HG03064 (cell line): ENCODE measurements around the gene TH.

ENCODE experiments used
- ATAC-seq: cut with Tn5 transposase; IDR thresholded peaks from one replicate; pipeline ENCODE4 v1.9.1; 2021; ENCODE audit warnings: low read depth; ENCODE audit not compliant: unreplicated experiment

Gene TH

GRCh38 chr11:2143799-2144543, 27.6 kb downstream of the TH start:
- ATAC-seq = no peak

GRCh38 chr11:2143477-2143798, 28.2 kb downstream of the TH start:
- no peak for ATAC-seq

GRCh38 chr11:2142762-2143202, 28.8 kb downstream of the TH start:
- ATAC-seq = no peak

- no peak for ATAC-seq
These were observed 29.3 kb downstream of the TH start for GRCh38 chr11:2142300-2142759.

GRCh38 chr11:2140411-2141400, 30.9 kb downstream of the TH start:
- no peak for ATAC-seq

- no peak for ATAC-seq
These were observed 31.8 kb downstream of the TH start for GRCh38 chr11:2139621-2140337.

GRCh38 chr11:2139123-2139521, 32.5 kb downstream of the TH start, which contains the start of gene IGF2:
TSS of gene IGF2 (minus strand) at chr11:2139389. CDS start at chr11:2135523, 3,866 bp downstream.
- no peak for ATAC-seq

GRCh38 chr11:2138431-2139122, 33.0 kb downstream of the TH start:
- ATAC-seq = no peak

- no peak for ATAC-seq
These were observed 33.6 kb downstream of the TH start for GRCh38 chr11:2138068-2138430.

GRCh38 chr11:2137202-2138067, 34.2 kb downstream of the TH start:
- no peak for ATAC-seq

- no peak for ATAC-seq
These were observed 34.7 kb downstream of the TH start for GRCh38 chr11:2136952-2137201.

GRCh38 chr11:2136209-2136951, 35.2 kb downstream of the TH start:
- no peak for ATAC-seq

GRCh38 chr11:2135648-2136201, 35.9 kb downstream of the TH start:
- no peak for ATAC-seq

GRCh38 chr11:2135018-2135569, 36.5 kb downstream of the TH start:
- no peak for ATAC-seq

- no peak for ATAC-seq
These were observed 37.3 kb downstream of the TH start for GRCh38 chr11:2134022-2135010.

GRCh38 chr11:2133241-2134021, 38.2 kb downstream of the TH start:
- no peak for ATAC-seq

- no peak for ATAC-seq
These were observed 38.8 kb downstream of the TH start for GRCh38 chr11:2132874-2133240.
